HG03097 (cell line): ENCODE results near the gene PDE3B.
"Not testable (repeated sequence)": the region's sequence is repeated elsewhere in the genome, so short reads cannot be mapped to it uniquely, and the experiment has no call there.

Experiments
- ATAC-seq: cut with Tn5 transposase; IDR thresholded peaks from one replicate; pipeline ENCODE4 v1.9.1; 2021; ENCODE audit not compliant: unreplicated experiment, low FRiP score

PDE3B gene

GRCh38 chr11:14643697-14644225 is at the start of gene PDE3B:
PDE3B (plus strand) TSS chr11:14643804; CDS start chr11:14644076, 272 bp downstream.
- peak; percentile 69 for ATAC-seq

GRCh38 chr11:14595261-14595660 is 48.3 kb upstream of the PDE3B start:
- ATAC-seq = not testable (repeated sequence)

DNA sequence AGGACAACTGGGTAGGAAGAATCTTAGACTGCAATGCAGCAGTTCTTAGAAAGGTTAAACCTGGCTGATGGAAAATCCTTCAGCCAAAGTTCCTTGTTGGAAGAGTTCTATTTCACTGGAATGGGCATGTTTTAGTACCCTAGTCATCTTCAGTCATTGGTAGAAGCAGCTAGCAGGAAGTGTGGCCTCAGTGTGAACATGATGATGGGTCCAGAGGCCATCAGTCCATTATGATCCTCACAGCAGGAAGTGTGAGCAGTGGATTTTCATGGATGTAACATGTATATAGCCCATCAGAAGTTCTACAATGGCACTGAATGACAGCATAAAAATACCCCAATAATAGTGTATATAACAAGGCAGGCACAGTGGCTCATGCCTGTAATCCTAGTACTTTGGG is 35.9 kb upstream of the PDE3B start:
- no peak for ATAC-seq

DNA sequence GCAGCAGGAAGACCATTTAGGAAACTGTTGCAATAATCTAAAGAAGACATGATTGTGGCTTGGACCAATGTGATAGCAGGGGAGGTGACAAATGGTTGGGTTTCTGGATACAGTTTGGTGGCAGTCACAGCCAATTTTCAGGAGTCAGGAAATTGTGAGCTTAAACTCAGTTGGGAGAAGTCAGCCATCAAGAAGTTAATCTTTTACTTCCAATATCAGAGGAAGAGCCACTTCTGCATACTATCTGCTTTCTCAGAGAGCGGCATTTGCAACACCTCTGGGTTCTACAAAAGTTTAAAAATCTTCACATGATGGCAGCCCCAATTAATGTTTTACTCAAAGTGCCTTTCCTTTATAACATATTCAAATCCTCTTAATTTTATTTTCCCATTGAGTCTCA is 33.7 kb upstream of the PDE3B start:
- no peak for ATAC-seq

DNA sequence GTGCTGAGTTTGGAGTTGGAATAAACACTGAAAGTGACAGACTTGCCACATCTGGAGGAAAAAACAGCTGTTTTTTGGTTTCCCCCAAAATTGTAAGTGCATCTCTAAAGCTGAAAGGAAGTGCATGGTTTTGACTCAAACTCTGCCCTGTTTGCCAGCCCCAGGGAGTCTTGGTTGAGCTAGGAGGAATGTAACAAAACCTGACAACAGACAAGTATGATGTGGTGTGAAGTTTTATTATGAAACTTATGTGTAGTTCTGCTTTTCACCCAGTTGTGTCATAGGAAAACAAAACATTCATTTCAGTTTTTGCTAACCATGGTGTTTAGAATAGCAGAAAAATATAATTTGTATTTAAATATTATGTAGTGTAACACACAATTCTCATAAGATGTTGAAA is 31.7 kb upstream of the PDE3B start:
- no peak for ATAC-seq

- ATAC-seq = no peak
Measured at GRCh38 chr11:14612694-14613093, 30.9 kb upstream of the PDE3B start.

DNA sequence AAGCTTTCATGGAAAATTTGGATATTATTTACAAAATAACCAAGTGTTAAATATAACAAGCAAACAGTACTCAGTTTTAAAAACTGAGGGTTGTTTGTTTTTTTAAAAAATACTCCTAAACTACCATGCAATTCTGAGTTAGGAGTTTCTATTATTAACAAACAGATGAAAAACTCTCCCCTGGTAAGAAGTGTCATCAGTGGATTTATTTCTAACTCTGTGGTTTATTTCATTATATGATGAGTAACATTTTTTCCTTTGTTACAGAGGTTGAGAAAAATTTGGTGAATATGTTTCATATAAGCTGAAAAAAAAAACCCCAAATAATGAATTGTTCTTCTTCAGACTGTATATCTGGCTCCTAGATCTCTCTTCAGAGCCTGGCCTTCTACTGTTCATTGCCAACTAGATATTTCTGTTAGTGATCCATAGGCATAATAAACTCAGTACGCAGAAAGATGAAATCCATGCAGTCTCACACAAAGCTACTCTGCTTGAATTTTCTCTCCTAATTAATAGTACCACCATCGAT is 29.4 kb upstream of the PDE3B start:
- ATAC-seq = no peak

GRCh38 chr11:14617241-14618027 is 26.2 kb upstream of the PDE3B start:
- no peak for ATAC-seq

DNA sequence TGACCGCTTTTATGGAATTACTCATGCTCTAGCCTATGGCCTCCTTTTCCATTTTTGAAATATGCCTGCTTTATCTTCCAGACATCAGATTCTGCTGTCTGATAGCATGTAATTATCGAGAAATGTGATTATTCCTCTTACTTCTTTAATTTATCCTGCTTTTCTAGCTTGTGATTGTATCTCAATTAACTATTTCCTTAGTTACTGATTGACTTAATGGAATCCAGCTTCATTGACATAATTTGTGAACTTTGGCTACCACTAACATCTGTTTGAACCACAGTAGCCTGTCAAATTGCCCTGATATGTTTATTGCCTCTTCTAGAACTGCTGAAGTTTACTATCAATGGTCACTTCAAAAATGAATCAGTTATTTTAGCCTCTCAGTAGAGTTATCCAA is 25.5 kb upstream of the PDE3B start:
- no peak for ATAC-seq

DNA sequence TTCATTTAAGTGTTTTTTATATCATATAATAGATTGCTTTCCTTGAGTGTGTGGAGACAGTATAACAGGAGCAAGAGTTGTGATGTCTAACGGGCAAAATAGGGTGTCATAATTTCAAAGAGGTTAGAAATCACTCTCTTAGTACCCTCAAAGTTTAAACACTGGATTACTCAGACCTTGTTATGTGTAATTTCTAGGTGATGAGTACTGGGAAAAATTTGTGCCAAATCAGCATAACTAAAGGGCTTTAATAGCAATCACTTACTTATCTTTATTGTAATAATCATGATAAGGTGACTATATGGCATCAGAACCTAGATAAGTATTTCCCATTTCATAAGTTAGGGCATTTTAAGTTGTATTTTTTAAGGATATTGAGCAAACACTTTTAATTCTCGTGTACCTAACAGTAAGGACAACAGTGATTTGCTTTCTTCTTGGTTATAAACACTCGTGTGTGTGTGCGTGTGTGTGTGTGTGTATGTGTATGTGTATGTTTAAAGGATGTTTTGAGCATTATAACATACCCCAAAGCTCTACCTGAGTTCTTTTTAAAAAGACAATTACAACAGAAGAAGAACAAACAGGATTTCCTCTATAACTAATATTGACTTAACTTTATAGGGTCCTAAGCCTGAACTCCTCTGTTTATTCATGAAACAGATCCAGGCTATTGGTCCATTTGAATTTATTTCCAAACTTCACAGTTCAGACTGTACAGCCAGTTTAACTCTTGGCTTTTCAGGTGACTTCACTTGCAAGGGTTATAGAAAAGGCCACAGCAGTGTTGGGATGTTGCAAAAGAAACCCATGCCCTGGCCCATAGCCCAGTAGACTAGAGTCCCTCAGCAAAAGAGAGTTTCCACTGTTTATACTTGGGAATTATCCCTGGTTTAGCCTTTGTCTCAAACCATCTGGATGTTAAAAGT is 23.7 kb upstream of the PDE3B start:
- no peak for ATAC-seq

GRCh38 chr11:14622223-14622954 is 21.2 kb upstream of the PDE3B start:
- ATAC-seq = no peak

- no peak for ATAC-seq
Measured at GRCh38 chr11:14623036-14623435, 20.6 kb upstream of the PDE3B start.

GRCh38 chr11:14625586-14626205 is 17.9 kb upstream of the PDE3B start:
- no peak for ATAC-seq

DNA sequence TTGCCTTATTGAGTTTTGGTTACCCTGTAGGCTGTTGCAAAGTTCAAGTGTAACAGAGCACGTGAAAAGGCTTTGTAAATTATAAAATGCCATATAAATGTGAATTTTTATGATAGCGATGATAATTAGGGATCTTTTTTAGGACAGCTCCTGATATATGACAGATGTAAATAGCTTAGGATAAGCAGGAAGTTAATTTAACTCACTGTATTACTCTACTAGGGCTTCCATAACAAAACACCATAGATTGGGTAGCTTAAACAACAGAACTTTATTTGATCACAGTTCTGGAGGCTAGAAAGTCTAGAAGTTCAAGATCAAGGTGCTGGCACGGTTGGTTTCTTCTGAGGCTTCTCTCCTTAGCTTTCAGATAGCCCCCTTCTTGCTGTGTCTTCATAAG is 17.0 kb upstream of the PDE3B start:
- ATAC-seq = no peak

DNA sequence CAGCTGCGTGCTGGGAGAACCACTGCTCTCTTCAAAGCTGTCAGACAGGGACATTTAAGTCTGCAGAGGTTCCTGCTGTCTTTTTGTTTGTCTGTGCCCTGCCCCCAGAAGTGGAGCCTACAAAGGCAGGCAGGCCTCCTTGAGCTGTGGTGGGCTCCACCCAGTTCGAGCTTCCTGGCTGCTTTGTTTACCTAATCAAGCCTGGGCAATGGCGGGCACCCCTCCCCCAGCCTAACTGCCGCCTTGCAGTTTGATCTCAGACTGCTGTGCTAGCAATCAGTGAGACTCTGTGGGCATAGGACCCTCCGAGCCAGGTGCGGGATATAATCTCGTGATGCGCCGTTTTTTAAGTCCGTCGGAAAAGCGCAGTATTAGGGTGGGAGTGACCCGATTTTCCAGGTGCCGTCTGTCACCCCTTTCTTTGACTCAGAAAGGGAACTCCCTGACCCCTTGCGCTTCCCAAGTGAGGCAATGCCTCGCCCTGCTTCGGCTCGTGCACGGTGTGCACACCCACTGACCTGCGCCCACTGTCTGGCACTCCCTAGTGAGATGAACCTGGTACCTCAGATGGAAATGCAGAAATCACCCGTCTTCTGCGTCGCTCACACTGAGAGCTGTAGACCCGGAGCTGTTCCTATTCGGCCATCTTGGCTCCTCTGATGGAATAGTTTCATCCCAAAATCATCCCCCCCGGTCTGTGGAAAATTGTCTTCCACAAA is 9.9 kb upstream of the PDE3B start:
- not testable (repeated sequence) for ATAC-seq

GRCh38 chr11:14634813-14635212 is 8.8 kb upstream of the PDE3B start:
- no peak for ATAC-seq

- ATAC-seq = no peak
Measured at GRCh38 chr11:14635546-14635945, 8.1 kb upstream of the PDE3B start.

DNA sequence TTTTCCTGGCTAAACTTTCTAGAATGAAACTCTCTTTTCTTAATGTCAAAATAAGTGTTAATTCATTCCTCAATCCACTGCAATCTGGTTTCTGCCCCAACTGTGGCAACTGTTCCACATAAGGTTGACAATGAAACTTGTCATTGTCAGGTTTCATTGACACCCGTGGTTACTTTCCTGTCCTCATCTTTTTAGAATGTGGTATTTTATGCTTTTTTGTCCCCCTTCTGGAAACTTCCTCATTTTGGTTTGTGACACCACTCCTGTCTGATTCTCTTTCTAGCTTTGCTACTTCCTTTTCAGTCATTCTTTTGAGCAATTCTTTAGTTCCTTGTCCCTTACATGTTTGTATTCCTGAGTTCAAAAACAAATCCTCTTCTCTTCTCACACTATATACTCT is 7.5 kb upstream of the PDE3B start:
- ATAC-seq = no peak

DNA sequence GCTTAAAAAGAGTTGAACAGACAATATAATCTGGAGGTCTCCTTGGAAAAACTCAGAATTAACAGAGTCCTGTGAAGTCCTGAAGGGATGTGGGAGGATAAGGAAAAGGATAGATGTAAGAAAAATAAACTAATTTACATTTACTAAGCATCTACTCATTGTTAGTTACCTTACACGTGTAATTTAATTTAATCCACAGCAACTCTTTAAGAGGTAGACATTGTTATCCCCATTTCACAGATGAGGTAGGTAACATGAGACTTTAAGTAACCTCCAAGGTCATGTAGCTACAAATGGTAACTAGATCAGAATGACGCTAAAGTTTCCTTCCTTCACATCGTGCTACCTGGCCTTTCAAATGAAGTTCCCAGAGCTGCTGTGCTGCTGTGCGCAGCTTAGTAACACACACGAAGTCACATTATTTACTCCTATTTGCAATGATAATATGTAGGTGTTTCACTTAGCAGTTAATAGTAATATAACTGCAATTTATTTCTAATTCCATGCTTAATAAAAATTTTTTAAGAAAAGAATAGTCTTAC is 5.7 kb upstream of the PDE3B start:
- no peak for ATAC-seq
